Panc1 (cell line): ENCODE measurements around the gene GRIA4.

Experiments used
- POLR2AphosphoS5 ChIP-seq: IDR thresholded peaks from 2 replicates; pipeline ENCODE4 v1.6.1; 2012; ENCODE audit warnings: mild to moderate bottlenecking, low read depth, low read length, moderate library complexity
- TF ChIP-seq, protein P1 (sequence below): fragments of 450-650 bp; IDR thresholded peaks from 2 replicates; pipeline ENCODE4 v1.5.1; 2017; ENCODE audit warnings: mild to moderate bottlenecking

DNA sequence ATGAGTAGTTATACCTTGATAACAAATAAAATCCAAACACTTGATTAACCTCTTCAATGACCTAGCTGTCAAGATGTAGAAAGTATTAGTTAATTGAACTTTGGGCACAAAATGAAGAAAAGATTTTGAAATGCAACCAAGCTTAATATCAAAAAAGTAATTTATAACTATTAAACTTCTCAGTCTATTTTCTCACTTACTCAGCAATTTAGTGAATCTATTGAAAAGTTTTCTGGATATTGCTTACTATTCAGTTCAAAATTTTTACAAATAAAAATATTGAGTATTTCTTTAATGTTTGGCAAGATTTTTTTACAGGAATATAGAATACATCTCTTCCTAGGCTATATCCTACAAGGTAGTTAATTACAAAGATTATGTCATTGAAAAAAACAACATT is 192.5 kb downstream of the GRIA4 start:
- no peak for TF ChIP-seq POLR2AphosphoS5
- TF ChIP-seq, protein P1, sequence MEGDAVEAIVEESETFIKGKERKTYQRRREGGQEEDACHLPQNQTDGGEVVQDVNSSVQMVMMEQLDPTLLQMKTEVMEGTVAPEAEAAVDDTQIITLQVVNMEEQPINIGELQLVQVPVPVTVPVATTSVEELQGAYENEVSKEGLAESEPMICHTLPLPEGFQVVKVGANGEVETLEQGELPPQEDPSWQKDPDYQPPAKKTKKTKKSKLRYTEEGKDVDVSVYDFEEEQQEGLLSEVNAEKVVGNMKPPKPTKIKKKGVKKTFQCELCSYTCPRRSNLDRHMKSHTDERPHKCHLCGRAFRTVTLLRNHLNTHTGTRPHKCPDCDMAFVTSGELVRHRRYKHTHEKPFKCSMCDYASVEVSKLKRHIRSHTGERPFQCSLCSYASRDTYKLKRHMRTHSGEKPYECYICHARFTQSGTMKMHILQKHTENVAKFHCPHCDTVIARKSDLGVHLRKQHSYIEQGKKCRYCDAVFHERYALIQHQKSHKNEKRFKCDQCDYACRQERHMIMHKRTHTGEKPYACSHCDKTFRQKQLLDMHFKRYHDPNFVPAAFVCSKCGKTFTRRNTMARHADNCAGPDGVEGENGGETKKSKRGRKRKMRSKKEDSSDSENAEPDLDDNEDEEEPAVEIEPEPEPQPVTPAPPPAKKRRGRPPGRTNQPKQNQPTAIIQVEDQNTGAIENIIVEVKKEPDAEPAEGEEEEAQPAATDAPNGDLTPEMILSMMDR = no peak
